NCI-H460 (cell line): ENCODE measurements around the gene KDM4D. TPM values are rescaled to one million over a fixed set of nuclear protein-coding genes. Genes with fewer than 3 reads are reported as not detected.
"Not testable (repeated sequence)": the region's sequence is repeated elsewhere in the genome, so short reads cannot be mapped to it uniquely, and the experiment has no call there.

ENCODE experiments used
- DNase-seq: peaks from one replicate; pipeline ENCODE4 v3.0.0-alpha.2; 2016; ENCODE audit warnings: low read depth; ENCODE audit errors: extremely low read depth
- total RNA-seq: library from RNA; depleted of rRNA; stranded (reverse); fragments of >200 nt; shearing (Covaris generic); gene quantifications from 2 replicates; pipeline ENCODE4 v1.2.3, GENCODE V29; 2014; rRNA removed

The KDM4D gene
- total RNA-seq, 1 experiment from 2014 or later: 0.57 TPM

GRCh38 chr11:95025594-95025993 lies 52.1 kb downstream of the KDM4D start:
- not testable (repeated sequence) for DNase-seq

- no peak for DNase-seq
These were observed 54.8 kb downstream of the KDM4D start for GRCh38 chr11:95028357-95028756.

- DNase-seq: no peak
These were observed 59.5 kb downstream of the KDM4D start for GRCh38 chr11:95033051-95033450.

- no peak for DNase-seq
These were observed 61.8 kb downstream of the KDM4D start for GRCh38 chr11:95035316-95035715.

- not testable (repeated sequence) for DNase-seq
These were observed 64.0 kb downstream of the KDM4D start for GRCh38 chr11:95037356-95038035.

GRCh38 chr11:95042239-95042638 lies 68.7 kb downstream of the KDM4D start:
- no peak for DNase-seq

GRCh38 chr11:95042906-95043305 lies 69.4 kb downstream of the KDM4D start:
- DNase-seq: no peak

- no peak for DNase-seq
These were observed 70.5 kb downstream of the KDM4D start for GRCh38 chr11:95044010-95044409.

GRCh38 chr11:95045812-95046211 lies 72.3 kb downstream of the KDM4D start:
- DNase-seq: no peak

Other genes with a start within 250 kb of the KDM4D start
- gene AMOTL1, start 205.4 kb upstream of the KDM4D start, total RNA-seq: 8.8 and 10.1 TPM in 2 replicates
- gene CWC15, start 153 bp upstream of the KDM4D start, total RNA-seq: 32.0 and 32.1 TPM in 2 replicates
- gene KDM4E, start 51.5 kb downstream of the KDM4D start, total RNA-seq: not detected in 2 replicates
- not detected in 2 replicates for gene KDM4F, start 75.7 kb downstream of the KDM4D start, total RNA-seq
- 17.6 and 21.0 TPM in 2 replicates for gene SRSF8, start 93.2 kb downstream of the KDM4D start, total RNA-seq
- gene ENDOD1, start 116.1 kb downstream of the KDM4D start, total RNA-seq: 8.9 and 10.3 TPM in 2 replicates